ENCODE measurements around the gene EN1. TPM values are rescaled to one million over a fixed set of nuclear protein-coding genes. Genes with fewer than 3 reads are reported as not detected.

The EN1 gene
- polyA plus RNA-seq, 3 donors = not detected

GRCh38 chr2:118842661-118843482 lies 4.6 kb downstream of the EN1 start:
- Mint-ChIP-seq H3K27me3 (ENCODE audit: low read depth in 3 of 3) (peaks cover 89 to 95% (median 91%) of the 10 kb centered on the region in 3 donors), H3K9me3 (peaks cover 0 to 20% (median 17%) of the 10 kb centered on the region in 7 donors), H3K36me3 (peaks cover 2 to 9% of the 10 kb centered on the region in 2 donors), H3K27ac (no peak overlapping the region), H3K4me1 (peaks cover 26% of the 10 kb centered on the region), H3K4me3 (peak overlapping the region; percentile 47 to 85)
- Histone ChIP-seq H4K20me1 (ENCODE audit: insufficient read depth, low read length) (no peaks in the 10 kb centered on the region), H3K9me3 (replicated peaks in 1 of 2; ENCODE audit: control insufficient read depth in 1 of 2, insufficient read depth in 1 of 2, low read length in 2 of 2) (peaks cover 4 to 59% of the 10 kb centered on the region in 2 donors), H3K9ac (ENCODE audit: insufficient read depth, low read length, poor library complexity, severe bottlenecking) (no peak overlapping the region), H3K36me3 (replicated peaks in 1 of 2; ENCODE audit: control insufficient read depth in 1 of 2, insufficient read depth in 2 of 2, low read length in 2 of 2) (no peaks in the 10 kb centered on the region), H3K79me2 (ENCODE audit: insufficient read depth, low read length) (no peaks in the 10 kb centered on the region), H3K4me1 (ENCODE audit: control insufficient read depth in 1 of 2, insufficient read depth in 2 of 2, low read length in 2 of 2) (peaks cover 4% of the 10 kb centered on the region in 2 donors), H3K27me3 (ENCODE audit: control insufficient read depth in 2 of 2, insufficient read depth in 2 of 2, low read length in 2 of 2) (peaks cover 75 to 95% of the 10 kb centered on the region in 2 donors), H2AFZ (ENCODE audit: insufficient read depth, low read depth, low read length, poor library complexity, severe bottlenecking) (no peak overlapping the region), H3K4me2 (replicated peaks; ENCODE audit: extremely low read depth, low read length, poor library complexity, severe bottlenecking) (peak overlapping the region; percentile 34), H3K27ac (ENCODE audit: low read depth in 1 of 2, low read length in 2 of 2) (no peak overlapping the region), H3K4me3 (replicated peaks in 1 of 3; ENCODE audit: low read depth in 2 of 3, low read length in 3 of 3) (peak overlapping the region in 1 of 3 experiments; percentile 23)
- TF ChIP-seq, protein P1, sequence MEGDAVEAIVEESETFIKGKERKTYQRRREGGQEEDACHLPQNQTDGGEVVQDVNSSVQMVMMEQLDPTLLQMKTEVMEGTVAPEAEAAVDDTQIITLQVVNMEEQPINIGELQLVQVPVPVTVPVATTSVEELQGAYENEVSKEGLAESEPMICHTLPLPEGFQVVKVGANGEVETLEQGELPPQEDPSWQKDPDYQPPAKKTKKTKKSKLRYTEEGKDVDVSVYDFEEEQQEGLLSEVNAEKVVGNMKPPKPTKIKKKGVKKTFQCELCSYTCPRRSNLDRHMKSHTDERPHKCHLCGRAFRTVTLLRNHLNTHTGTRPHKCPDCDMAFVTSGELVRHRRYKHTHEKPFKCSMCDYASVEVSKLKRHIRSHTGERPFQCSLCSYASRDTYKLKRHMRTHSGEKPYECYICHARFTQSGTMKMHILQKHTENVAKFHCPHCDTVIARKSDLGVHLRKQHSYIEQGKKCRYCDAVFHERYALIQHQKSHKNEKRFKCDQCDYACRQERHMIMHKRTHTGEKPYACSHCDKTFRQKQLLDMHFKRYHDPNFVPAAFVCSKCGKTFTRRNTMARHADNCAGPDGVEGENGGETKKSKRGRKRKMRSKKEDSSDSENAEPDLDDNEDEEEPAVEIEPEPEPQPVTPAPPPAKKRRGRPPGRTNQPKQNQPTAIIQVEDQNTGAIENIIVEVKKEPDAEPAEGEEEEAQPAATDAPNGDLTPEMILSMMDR (IDR thresholded peaks at IDR 0.05) = no peak
- intact Hi-C loops (cut with micrococcal nuclease) = no loop called here
- no peak for DNase-seq
- 2% methylated on average over 46 of the region's 60 CpGs for WGBS (ENCODE audit: insufficient coverage)

DNA sequence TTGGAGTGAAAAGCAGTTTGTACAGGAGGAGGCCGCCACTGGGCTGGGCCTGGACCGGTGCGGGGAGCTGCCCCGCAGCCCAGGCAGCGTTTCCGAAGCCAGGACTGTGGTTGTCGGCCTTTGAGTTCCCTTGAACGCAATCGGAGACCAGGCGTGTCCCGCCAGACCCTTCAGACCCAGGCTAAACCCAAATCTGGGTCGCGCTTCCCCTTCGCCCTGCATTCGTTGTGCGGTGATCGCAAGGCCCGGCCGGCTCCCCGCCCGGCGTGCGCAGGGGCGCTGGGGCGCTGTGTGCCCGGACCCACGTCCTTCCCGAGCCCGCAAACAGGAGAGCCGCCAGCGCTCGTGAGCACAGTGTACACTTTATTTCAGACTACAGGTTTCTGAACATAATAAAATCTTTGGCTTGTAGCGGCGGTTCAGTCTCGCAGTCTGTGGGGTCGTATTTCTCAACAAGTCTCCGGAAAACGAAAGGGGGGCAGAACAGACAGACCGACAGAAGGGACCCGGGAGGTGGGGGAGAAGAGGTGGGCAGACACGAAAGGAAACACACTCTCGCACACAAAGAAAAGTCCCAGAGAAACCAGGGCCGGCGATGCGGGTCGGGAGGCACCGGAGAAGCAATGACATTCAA lies 5.5 kb downstream of the EN1 start:
- Mint-ChIP-seq H3K4me1 (peaks cover 20% of the 10 kb centered on the region), H3K27me3 (ENCODE audit: low read depth in 3 of 3) (peaks cover 92 to 97% (median 93%) of the 10 kb centered on the region in 3 donors), H3K4me3 (peak overlapping the region; percentile 78 to 87), H3K27ac (peak overlapping the region in 1 of 7 donors; percentile 74), H3K9me3 (peaks cover 0 to 22% (median 13%) of the 10 kb centered on the region in 7 donors), H3K36me3 (peaks cover 0 to 7% of the 10 kb centered on the region in 2 donors)
- Histone ChIP-seq H2AFZ (ENCODE audit: insufficient read depth, low read depth, low read length, poor library complexity, severe bottlenecking) (no peak overlapping the region), H3K4me2 (replicated peaks; ENCODE audit: extremely low read depth, low read length, poor library complexity, severe bottlenecking) (peak overlapping the region; percentile 46), H3K9ac (ENCODE audit: insufficient read depth, low read length, poor library complexity, severe bottlenecking) (no peak overlapping the region), H3K79me2 (ENCODE audit: insufficient read depth, low read length) (no peaks in the 10 kb centered on the region), H3K4me3 (replicated peaks in 1 of 3; ENCODE audit: low read depth in 2 of 3, low read length in 3 of 3) (peak overlapping the region in 1 of 3 experiments; percentile 23), H3K9me3 (replicated peaks in 1 of 2; ENCODE audit: control insufficient read depth in 1 of 2, insufficient read depth in 1 of 2, low read length in 2 of 2) (peaks cover 0 to 63% of the 10 kb centered on the region in 2 donors), H4K20me1 (ENCODE audit: insufficient read depth, low read length) (no peaks in the 10 kb centered on the region), H3K4me1 (ENCODE audit: control insufficient read depth in 1 of 2, insufficient read depth in 2 of 2, low read length in 2 of 2) (no peaks in the 10 kb centered on the region), H3K27me3 (ENCODE audit: control insufficient read depth in 2 of 2, insufficient read depth in 2 of 2, low read length in 2 of 2) (peaks cover 84 to 96% of the 10 kb centered on the region in 2 donors), H3K36me3 (replicated peaks in 1 of 2; ENCODE audit: control insufficient read depth in 1 of 2, insufficient read depth in 2 of 2, low read length in 2 of 2) (no peaks in the 10 kb centered on the region), H3K27ac (ENCODE audit: low read depth in 1 of 2, low read length in 2 of 2) (no peak overlapping the region)
- TF ChIP-seq, protein P1 (IDR thresholded peaks at IDR 0.05) = no peak
- no peak for DNase-seq
- intact Hi-C loops (cut with micrococcal nuclease) = no loop called here
- WGBS (ENCODE audit: insufficient coverage) = 5% methylated on average over 32 of the region's 47 CpGs

All from CD14-positive monocyte (primary cell).